ENCODE results near the gene C12orf43. TPM values are rescaled to one million over a fixed set of nuclear protein-coding genes. Genes with fewer than 3 reads are reported as not detected.

Gene C12orf43
- total RNA-seq, 1 donor from 2014 or later, result 14.2 TPM

- DNase-seq (ENCODE audit: extremely low spot score, unreplicated experiment), result no peak
- Mint-ChIP-seq H3K9me3 (ENCODE audit: unreplicated experiment) (no peaks in the 10 kb centered on the region), H3K4me3 (ENCODE audit: unreplicated experiment) (no peak overlapping the region), H3K27ac (ENCODE audit: unreplicated experiment) (no peak overlapping the region), H3K4me1 (ENCODE audit: unreplicated experiment) (no peaks in the 10 kb centered on the region), H3K27me3 (ENCODE audit: unreplicated experiment) (peaks cover 16% of the 10 kb centered on the region), H3K36me3 (ENCODE audit: unreplicated experiment) (no peaks in the 10 kb centered on the region)
- TF ChIP-seq CTCF (IDR thresholded peaks at IDR 0.05), result no peak
Observed at GRCh38 chr12:120959111-120959878, 57.0 kb downstream of the C12orf43 start.

DNA sequence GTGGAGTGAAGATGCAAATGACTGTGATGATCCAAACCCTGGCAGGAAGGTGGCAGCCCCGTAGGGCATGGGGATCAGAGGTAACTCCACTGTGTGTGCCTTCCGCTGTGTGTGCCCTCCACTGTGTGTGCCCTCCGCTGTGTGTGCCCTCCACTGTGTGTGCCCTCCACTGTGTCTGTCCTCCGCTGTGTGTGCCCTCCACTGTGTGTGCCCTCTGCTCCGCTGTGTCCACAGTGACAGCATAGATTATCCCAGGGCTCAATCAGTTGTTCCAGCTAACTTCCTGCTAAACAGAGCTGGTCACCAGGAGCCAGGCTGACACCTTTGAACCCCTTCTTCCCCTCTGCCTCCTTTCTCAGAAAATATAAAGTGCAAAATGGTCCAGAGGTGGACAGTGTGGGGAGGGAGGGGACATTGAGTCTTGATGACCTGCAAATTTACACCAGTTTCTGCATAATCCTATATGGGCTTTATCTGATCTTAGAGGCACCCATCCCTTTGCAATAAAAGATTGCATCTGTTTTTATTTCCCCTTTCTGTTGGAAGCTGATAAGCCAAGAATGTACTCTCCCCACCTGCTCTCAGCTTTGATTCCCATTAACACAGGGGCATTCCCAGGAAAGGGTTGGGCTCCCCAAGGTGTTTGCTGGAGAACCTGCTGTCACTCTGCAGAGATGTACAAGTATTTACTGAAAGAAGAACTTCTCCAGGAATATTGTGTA is 59.5 kb downstream of the C12orf43 start:
- H3K36me3 Mint-ChIP-seq (ENCODE audit: unreplicated experiment), result no peaks in the 10 kb centered on the region
- no peaks in the 10 kb centered on the region for H3K9me3 Mint-ChIP-seq (ENCODE audit: unreplicated experiment)
- H3K4me3 Mint-ChIP-seq (ENCODE audit: unreplicated experiment), result no peak overlapping the region
- DNase-seq (ENCODE audit: extremely low spot score, unreplicated experiment), result no peak
- H3K27me3 Mint-ChIP-seq (ENCODE audit: unreplicated experiment), result peaks cover 10% of the 10 kb centered on the region
- H3K4me1 Mint-ChIP-seq (ENCODE audit: unreplicated experiment), result no peaks in the 10 kb centered on the region
- H3K27ac Mint-ChIP-seq (ENCODE audit: unreplicated experiment), result no peak overlapping the region
- TF ChIP-seq CTCF (IDR thresholded peaks at IDR 0.05), result no peak

DNA sequence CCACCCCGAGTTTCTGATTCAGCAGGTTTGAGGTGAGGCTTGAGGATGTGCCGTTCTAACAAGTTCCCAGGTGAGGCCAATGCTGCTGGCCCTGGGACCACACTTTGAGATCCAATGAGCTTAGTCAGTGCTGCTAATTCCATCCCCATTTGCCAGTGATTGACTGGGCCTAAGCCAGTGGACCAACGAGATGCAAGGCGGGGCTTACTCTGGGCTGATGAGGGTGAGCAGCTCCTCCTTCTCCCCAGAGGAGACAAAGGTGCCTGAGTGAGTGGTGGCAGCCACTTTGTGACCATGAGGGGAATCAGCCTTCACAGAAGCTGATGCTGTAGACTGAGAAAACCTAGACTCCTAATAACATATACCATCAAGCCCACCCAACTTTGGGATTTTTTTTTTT is 61.1 kb downstream of the C12orf43 start:
- Mint-ChIP-seq H3K4me3 (ENCODE audit: unreplicated experiment) (no peak overlapping the region), H3K4me1 (ENCODE audit: unreplicated experiment) (no peaks in the 10 kb centered on the region), H3K27ac (ENCODE audit: unreplicated experiment) (no peak overlapping the region), H3K9me3 (ENCODE audit: unreplicated experiment) (no peaks in the 10 kb centered on the region), H3K36me3 (ENCODE audit: unreplicated experiment) (no peaks in the 10 kb centered on the region), H3K27me3 (ENCODE audit: unreplicated experiment) (peaks cover 10% of the 10 kb centered on the region)
- no peak for DNase-seq (ENCODE audit: extremely low spot score, unreplicated experiment)
- no peak for TF ChIP-seq CTCF (IDR thresholded peaks at IDR 0.05)

DNA sequence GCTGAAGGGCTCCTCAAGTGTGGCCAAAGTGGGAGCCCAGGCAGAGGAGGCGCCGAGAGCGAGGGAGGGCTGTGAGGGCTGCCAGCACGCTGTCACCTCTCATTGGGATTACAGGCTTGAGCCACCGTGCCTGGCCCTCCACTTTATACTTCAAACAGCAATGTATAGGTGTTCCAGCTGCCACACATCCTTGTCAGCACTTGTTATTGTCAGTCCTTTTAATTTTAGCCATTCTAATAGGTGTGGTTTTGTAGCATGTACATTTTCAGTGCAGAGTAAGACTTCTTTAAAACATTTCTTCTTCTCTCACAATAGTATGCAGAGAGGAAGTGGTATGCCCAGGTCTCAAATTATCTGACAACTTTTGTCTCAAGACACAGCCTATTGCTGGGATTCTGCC is 65.5 kb downstream of the C12orf43 start:
- DNase-seq (ENCODE audit: extremely low spot score, unreplicated experiment), result no peak
- Mint-ChIP-seq H3K36me3 (ENCODE audit: unreplicated experiment) (no peaks in the 10 kb centered on the region), H3K27me3 (ENCODE audit: unreplicated experiment) (peaks cover 3% of the 10 kb centered on the region), H3K4me3 (ENCODE audit: unreplicated experiment) (no peak overlapping the region), H3K27ac (ENCODE audit: unreplicated experiment) (no peak overlapping the region), H3K9me3 (ENCODE audit: unreplicated experiment) (no peaks in the 10 kb centered on the region), H3K4me1 (ENCODE audit: unreplicated experiment) (no peaks in the 10 kb centered on the region)
- TF ChIP-seq CTCF (IDR thresholded peaks at IDR 0.05), result no peak

Other genes with a start within 250 kb of the C12orf43 start
- gene SPPL3, start 112.1 kb downstream of the C12orf43 start, total RNA-seq, result 61.7 and 70.3 TPM in 2 replicates
- not detected in 2 replicates for gene HNF1A, start 37.9 kb downstream of the C12orf43 start, total RNA-seq
- gene OASL, start 22.8 kb upstream of the C12orf43 start, total RNA-seq, result 0.21 and 0.24 TPM in 2 replicates
- gene P2RX7, start 116.4 kb upstream of the C12orf43 start, total RNA-seq, result 0.08 and 0.30 TPM in 2 replicates
- gene P2RX4, start 193.6 kb upstream of the C12orf43 start, total RNA-seq, result 20.3 and 21.1 TPM in 2 replicates

All from osteocyte (in vitro differentiated cells).